AG09309 (cell line): Measurements from ENCODE around the gene TSEN34.
"Not testable (repeated sequence)": the region's sequence is repeated elsewhere in the genome, so short reads cannot be mapped to it uniquely, and the experiment has no call there.

Source experiments
- DNase-seq: peaks from one replicate; pipeline ENCODE4 v3.0.0-alpha.2; 2010; ENCODE audit warnings: low read depth
- H3K4me3 ChIP-seq: 2 replicates; pipeline ENCODE4 v1.5.1; 2011; ENCODE audit warnings: mild to moderate bottlenecking, low read depth, low read length, moderate library complexity; ENCODE audit not compliant: control insufficient read depth
- TF ChIP-seq, protein P1 (sequence below): IDR thresholded peaks from 2 replicates; pipeline ENCODE4 v1.5.1; 2011; ENCODE audit warnings: mild to moderate bottlenecking, low read depth, low read length, inconsistent platforms; ENCODE audit not compliant: insufficient read depth, control insufficient read depth; ENCODE audit errors: missing control alignments

TSEN34 gene

GRCh38 chr19:54179262-54179852 is 11.8 kb upstream of the TSEN34 start:
- no peak for DNase-seq
- H3K4me3 ChIP-seq, result no peak overlapping the region
- TF ChIP-seq, protein P1, sequence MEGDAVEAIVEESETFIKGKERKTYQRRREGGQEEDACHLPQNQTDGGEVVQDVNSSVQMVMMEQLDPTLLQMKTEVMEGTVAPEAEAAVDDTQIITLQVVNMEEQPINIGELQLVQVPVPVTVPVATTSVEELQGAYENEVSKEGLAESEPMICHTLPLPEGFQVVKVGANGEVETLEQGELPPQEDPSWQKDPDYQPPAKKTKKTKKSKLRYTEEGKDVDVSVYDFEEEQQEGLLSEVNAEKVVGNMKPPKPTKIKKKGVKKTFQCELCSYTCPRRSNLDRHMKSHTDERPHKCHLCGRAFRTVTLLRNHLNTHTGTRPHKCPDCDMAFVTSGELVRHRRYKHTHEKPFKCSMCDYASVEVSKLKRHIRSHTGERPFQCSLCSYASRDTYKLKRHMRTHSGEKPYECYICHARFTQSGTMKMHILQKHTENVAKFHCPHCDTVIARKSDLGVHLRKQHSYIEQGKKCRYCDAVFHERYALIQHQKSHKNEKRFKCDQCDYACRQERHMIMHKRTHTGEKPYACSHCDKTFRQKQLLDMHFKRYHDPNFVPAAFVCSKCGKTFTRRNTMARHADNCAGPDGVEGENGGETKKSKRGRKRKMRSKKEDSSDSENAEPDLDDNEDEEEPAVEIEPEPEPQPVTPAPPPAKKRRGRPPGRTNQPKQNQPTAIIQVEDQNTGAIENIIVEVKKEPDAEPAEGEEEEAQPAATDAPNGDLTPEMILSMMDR, result no peak

DNA sequence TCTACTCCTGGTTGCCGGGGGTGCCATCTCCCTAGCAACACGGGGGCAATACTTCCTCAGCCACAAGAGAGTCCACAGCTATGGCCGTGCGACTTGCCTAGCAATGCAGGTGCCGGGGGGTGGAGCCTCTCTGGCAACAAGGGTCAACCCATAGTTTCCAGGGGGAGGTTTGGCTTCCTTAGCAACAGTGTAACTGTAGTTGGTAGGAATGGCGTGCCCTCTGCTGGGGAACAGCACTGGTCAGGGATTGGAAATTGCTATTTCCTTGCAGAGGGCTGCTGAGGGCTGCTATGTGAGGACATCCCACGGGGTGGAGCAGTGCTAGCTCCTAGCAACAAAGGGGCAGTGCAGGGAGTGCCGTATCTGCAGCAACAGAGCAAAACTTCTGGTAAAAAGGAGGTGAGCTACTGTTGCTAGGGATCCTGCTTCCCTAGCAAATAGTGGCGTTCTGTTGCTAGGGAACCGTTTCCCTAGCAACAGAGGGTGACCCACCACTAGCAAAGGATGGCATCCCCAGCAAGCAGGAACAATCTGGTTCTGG is 11.1 kb upstream of the TSEN34 start:
- H3K4me3 ChIP-seq, result no peak overlapping the region
- no peak for DNase-seq
- TF ChIP-seq, protein P1, result peak; percentile 14

GRCh38 chr19:54180691-54181091 is 10.4 kb upstream of the TSEN34 start:
- no peak for DNase-seq
- no peak overlapping the region for H3K4me3 ChIP-seq
- TF ChIP-seq, protein P1, result no peak

- H3K4me3 ChIP-seq, DNase-seq: not testable (repeated sequence)
Measured at GRCh38 chr19:54181894-54182293, 9.2 kb upstream of the TSEN34 start.

GRCh38 chr19:54183431-54183830 is 7.7 kb upstream of the TSEN34 start:
- DNase-seq, result no peak
- no peak overlapping the region for H3K4me3 ChIP-seq
- TF ChIP-seq, protein P1, result no peak

GRCh38 chr19:54186351-54186750 is 4.8 kb upstream of the TSEN34 start:
- TF ChIP-seq, protein P1, result no peak
- no peak overlapping the region for H3K4me3 ChIP-seq
- no peak for DNase-seq

- no peak overlapping the region for H3K4me3 ChIP-seq
- no peak for DNase-seq
- TF ChIP-seq, protein P1, result no peak
Measured at GRCh38 chr19:54186934-54187381, 4.2 kb upstream of the TSEN34 start.
